ENCODE measurements around the gene BRSK1. TPM values are rescaled to one million over a fixed set of nuclear protein-coding genes. Genes with fewer than 3 reads are reported as not detected.

The BRSK1 gene
- total and polyA plus RNA-seq, 2 of the 8 experiments (the other 6 are each of a cell fraction or from before 2014, with no cell fraction given): 27.6 to 32.7 TPM

- POLR2A ChIA-PET (ENCODE audit: partially characterized antibody): interaction anchor here (0.6 to 1.6 kb wide), 8 partner anchors 9 to 165 kb away, joined by 3 to 5 read pairs (median 4); partner anchors contain the start of genes HSPBP1 and PPP6R1
- peaks cover 18 to 46% of the 10 kb centered on the region in 2 experiments for H4K20me1 ChIP-seq (replicated peaks in 1 of 2; ENCODE audit: control insufficient read depth in 1 of 2, insufficient read depth in 2 of 2, low read length in 2 of 2)
- TF ChIP-seq KDM4A (IDR thresholded peaks at IDR 0.05; ENCODE audit: low read depth, low read length, severe bottlenecking): no peak
- TF ChIP-seq BCL11A (IDR thresholded peaks at IDR 0.05; ENCODE audit: low read depth in 2 of 2, low read length in 2 of 2): no peak
Measured at GRCh38 chr19:55248704-55249103, 35.1 kb upstream of the BRSK1 start.

More at GRCh38 chr19:55248704-55249103, 35.1 kb upstream of the BRSK1 start:
- Histone ChIP-seq H3K4me1 (replicated peaks in 1 of 4; ENCODE audit: control insufficient read depth in 3 of 4, insufficient read depth in 4 of 4, low read length in 3 of 4) (peaks cover 0 to 3% (median under 1%) of the 10 kb centered on the region in 4 experiments; a peak in 2 of 7 replicates), H3K27ac (ENCODE audit: low read depth, low read length) (no peak overlapping the region), H3K79me2 (ENCODE audit: control insufficient read depth in 1 of 2, insufficient read depth in 2 of 2, low read length in 2 of 2) (peaks cover 8 to 62% of the 10 kb centered on the region in 2 experiments; a peak in 3 of 4 replicates), H3K27me3 (replicated peaks in 1 of 4; ENCODE audit: control insufficient read depth in 3 of 4, extremely low read depth in 1 of 4, insufficient read depth in 3 of 4, low read length in 3 of 4) (no peaks in the 10 kb centered on the region), H3K56ac (replicated peaks; ENCODE audit: insufficient read length, low read depth, low read length) (no peak overlapping the region), H2BK12ac (ENCODE audit: low read depth, low read length) (no peak overlapping the region), H3K14ac (ENCODE audit: insufficient read length) (no peak overlapping the region), H4K5ac (ENCODE audit: insufficient read length, low read depth, low read length) (no peak overlapping the region), H4K91ac (replicated peaks; ENCODE audit: insufficient read length, low read length) (no peak overlapping the region), H2AK5ac (ENCODE audit: low read depth, low read length) (no peak overlapping the region), H2AFZ (ENCODE audit: low read length) (no peak overlapping the region), H3K79me1 (ENCODE audit: low read depth, low read length) (peaks cover 25% of the 10 kb centered on the region), H3K23me2 (ENCODE audit: low read depth, low read length) (no peaks in the 10 kb centered on the region), H3K4me2 (ENCODE audit: insufficient read depth in 1 of 2, low read depth in 2 of 2, low read length in 2 of 2) (no peak overlapping the region), H2BK20ac (ENCODE audit: low read length) (no peak overlapping the region), H3K23ac (ENCODE audit: insufficient read length) (no peak overlapping the region), H3K4me3 (ENCODE audit: extremely low read depth in 1 of 4, insufficient read depth in 2 of 4, low read depth in 3 of 4, low read length in 4 of 4) (no peak overlapping the region), H3K9ac (replicated peaks in 1 of 4; ENCODE audit: extremely low read depth in 1 of 4, low read depth in 3 of 4, low read length in 3 of 4) (no peak overlapping the region), H4K8ac (ENCODE audit: extremely low read depth, insufficient read depth, low read length) (no peak overlapping the region), H2BK120ac (replicated peaks; ENCODE audit: low read depth, low read length) (no peak overlapping the region), H3K4ac (replicated peaks; ENCODE audit: insufficient read length, low read depth, low read length) (no peak overlapping the region), H3K9me3 (ENCODE audit: insufficient read depth in 2 of 2, low read depth in 1 of 2, low read length in 1 of 2) (no peaks in the 10 kb centered on the region), H3K36me3 (ENCODE audit: control insufficient read depth in 2 of 4, insufficient read depth in 4 of 4, low read length in 3 of 4) (peaks cover 3 to 23% (median 9%) of the 10 kb centered on the region in 4 experiments; a peak in 5 of 8 replicates), H2BK5ac (ENCODE audit: low read depth, low read length) (no peak overlapping the region; the same call in 1 of the 2 replicates), H3K18ac (ENCODE audit: extremely low read depth, low read length) (no peak overlapping the region), H2BK15ac (ENCODE audit: low read length) (no peak overlapping the region)
- WGBS, 2 experiments (ENCODE audit: extremely low coverage in 1 of 2, insufficient coverage in 1 of 2, insufficient read length in 1 of 2, insufficient replicate concordance in 2 of 2, low coverage in 1 of 2, low lambda C conversion rate in 2 of 2, missing lambda C conversion rate in 1 of 2): 91% methylated on average over 9 of the region's 9 CpGs; no CpG with 5 or more reads in 1 of the 2 experiments
- FAIRE-seq (no peak), DNase-seq (ENCODE audit: low read depth in 1 of 2, low spot score in 2 of 2) (no peak)
- CTCF ChIA-PET (ENCODE audit: partially characterized antibody): interaction anchor here (1.0 kb wide), 1 partner anchor 170 kb away, joined by 3 read pairs; no protein-coding TSS in a partner anchor
